ENCODE measurements around the gene ZNF2. TPM values are rescaled to one million over a fixed set of nuclear protein-coding genes. Genes with fewer than 3 reads are reported as not detected.

ZNF2 gene
- total and polyA plus RNA-seq, 2 of the 13 experiments (the other 11 are each of a cell fraction or from before 2014, with no cell fraction given), result 4.3 to 6.1 TPM

DNA sequence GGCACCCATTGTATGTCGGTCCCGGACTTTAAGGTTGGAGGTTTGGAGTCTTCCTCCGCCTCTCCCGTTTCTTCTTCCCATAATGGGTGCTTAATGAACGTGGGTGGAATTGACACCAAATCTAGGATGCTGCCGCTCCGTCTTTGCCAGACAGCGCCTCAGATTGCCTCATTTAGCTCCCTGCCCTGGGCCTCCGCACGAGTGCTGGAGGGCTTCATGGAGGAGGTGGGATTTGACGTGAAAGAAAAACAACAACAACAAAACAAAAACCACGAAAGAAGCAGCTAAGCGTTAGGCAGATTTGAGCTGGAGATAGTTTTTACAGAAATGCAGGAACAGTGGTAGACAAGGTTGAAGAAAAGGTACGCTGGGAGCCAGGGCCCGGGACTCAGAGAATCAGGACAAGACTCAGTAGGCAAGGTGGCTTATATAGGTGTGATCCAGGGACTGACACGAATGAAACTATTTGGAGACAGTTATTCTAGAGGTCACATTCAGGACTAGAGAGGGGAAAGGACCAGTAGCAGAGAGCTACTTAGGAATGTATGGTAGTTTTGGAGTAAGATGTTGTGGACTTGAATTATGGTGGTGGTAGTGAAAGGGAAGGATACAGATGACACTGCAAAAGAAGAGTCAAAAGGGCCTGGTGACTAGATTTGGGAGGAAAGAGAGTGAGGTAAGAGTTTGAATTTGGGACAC is 605 bp downstream of the ZNF2 start (continued):
- TF ChIP-seq, protein P1, sequence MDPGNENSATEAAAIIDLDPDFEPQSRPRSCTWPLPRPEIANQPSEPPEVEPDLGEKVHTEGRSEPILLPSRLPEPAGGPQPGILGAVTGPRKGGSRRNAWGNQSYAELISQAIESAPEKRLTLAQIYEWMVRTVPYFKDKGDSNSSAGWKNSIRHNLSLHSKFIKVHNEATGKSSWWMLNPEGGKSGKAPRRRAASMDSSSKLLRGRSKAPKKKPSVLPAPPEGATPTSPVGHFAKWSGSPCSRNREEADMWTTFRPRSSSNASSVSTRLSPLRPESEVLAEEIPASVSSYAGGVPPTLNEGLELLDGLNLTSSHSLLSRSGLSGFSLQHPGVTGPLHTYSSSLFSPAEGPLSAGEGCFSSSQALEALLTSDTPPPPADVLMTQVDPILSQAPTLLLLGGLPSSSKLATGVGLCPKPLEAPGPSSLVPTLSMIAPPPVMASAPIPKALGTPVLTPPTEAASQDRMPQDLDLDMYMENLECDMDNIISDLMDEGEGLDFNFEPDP (CRISPR knock-in tag; conservative IDR thresholded peaks at IDR 0.05), result no peak
- TF ChIP-seq, protein P2, sequence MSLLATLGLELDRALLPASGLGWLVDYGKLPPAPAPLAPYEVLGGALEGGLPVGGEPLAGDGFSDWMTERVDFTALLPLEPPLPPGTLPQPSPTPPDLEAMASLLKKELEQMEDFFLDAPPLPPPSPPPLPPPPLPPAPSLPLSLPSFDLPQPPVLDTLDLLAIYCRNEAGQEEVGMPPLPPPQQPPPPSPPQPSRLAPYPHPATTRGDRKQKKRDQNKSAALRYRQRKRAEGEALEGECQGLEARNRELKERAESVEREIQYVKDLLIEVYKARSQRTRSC (CRISPR knock-in tag; IDR thresholded peaks at IDR 0.05; ENCODE audit: low read depth), result no peak
- TF ChIP-seq ELF4 (CRISPR knock-in tag; IDR thresholded peaks at IDR 0.05; ENCODE audit: borderline replicate concordance) (no peak), ZNF816 (CRISPR knock-in tag; IDR thresholded peaks at IDR 0.05; ENCODE audit: borderline replicate concordance) (no peak), ARNTL (CRISPR knock-in tag; IDR thresholded peaks at IDR 0.05) (no peak), TCF7L2 (IDR thresholded peaks at IDR 0.05; ENCODE audit: low read depth, low read length) (no peak), ZNF460 (CRISPR knock-in tag; IDR thresholded peaks at IDR 0.05; ENCODE audit: borderline replicate concordance) (no peak), PITX1 (CRISPR knock-in tag; IDR thresholded peaks at IDR 0.05) (no peak), PTBP1 (IDR thresholded peaks at IDR 0.05; ENCODE audit: low read depth, low read length, poor library complexity, severe bottlenecking) (no peak), REL (CRISPR knock-in tag; conservative IDR thresholded peaks at IDR 0.05) (0 out of 2 replicates have a peak, but pooled peaks have one; percentile 6), KDM1A (CRISPR knock-in tag; IDR thresholded peaks at IDR 0.05) (peak; percentile 85), ZFP36 (IDR thresholded peaks at IDR 0.05; ENCODE audit: borderline replicate concordance, low read depth, low read length, partially characterized antibody) (peak; percentile 98), ZSCAN12 (CRISPR knock-in tag; IDR thresholded peaks at IDR 0.05) (no peak), MATR3 (CRISPR knock-in tag; IDR thresholded peaks at IDR 0.05) (no peak)
- TF ChIP-seq, protein P3, sequence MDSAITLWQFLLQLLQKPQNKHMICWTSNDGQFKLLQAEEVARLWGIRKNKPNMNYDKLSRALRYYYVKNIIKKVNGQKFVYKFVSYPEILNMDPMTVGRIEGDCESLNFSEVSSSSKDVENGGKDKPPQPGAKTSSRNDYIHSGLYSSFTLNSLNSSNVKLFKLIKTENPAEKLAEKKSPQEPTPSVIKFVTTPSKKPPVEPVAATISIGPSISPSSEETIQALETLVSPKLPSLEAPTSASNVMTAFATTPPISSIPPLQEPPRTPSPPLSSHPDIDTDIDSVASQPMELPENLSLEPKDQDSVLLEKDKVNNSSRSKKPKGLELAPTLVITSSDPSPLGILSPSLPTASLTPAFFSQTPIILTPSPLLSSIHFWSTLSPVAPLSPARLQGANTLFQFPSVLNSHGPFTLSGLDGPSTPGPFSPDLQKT (CRISPR knock-in tag; IDR thresholded peaks at IDR 0.05; ENCODE audit: borderline replicate concordance), result 0 out of 2 replicates have a peak, but pooled peaks have one; percentile 8
- TF ChIP-seq, protein P4, sequence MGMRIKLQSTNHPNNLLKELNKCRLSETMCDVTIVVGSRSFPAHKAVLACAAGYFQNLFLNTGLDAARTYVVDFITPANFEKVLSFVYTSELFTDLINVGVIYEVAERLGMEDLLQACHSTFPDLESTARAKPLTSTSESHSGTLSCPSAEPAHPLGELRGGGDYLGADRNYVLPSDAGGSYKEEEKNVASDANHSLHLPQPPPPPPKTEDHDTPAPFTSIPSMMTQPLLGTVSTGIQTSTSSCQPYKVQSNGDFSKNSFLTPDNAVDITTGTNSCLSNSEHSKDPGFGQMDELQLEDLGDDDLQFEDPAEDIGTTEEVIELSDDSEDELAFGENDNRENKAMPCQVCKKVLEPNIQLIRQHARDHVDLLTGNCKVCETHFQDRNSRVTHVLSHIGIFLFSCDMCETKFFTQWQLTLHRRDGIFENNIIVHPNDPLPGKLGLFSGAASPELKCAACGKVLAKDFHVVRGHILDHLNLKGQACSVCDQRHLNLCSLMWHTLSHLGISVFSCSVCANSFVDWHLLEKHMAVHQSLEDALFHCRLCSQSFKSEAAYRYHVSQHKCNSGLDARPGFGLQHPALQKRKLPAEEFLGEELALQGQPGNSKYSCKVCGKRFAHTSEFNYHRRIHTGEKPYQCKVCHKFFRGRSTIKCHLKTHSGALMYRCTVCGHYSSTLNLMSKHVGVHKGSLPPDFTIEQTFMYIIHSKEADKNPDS (CRISPR knock-in tag; IDR thresholded peaks at IDR 0.05), result no peak
- TF ChIP-seq, protein P5, sequence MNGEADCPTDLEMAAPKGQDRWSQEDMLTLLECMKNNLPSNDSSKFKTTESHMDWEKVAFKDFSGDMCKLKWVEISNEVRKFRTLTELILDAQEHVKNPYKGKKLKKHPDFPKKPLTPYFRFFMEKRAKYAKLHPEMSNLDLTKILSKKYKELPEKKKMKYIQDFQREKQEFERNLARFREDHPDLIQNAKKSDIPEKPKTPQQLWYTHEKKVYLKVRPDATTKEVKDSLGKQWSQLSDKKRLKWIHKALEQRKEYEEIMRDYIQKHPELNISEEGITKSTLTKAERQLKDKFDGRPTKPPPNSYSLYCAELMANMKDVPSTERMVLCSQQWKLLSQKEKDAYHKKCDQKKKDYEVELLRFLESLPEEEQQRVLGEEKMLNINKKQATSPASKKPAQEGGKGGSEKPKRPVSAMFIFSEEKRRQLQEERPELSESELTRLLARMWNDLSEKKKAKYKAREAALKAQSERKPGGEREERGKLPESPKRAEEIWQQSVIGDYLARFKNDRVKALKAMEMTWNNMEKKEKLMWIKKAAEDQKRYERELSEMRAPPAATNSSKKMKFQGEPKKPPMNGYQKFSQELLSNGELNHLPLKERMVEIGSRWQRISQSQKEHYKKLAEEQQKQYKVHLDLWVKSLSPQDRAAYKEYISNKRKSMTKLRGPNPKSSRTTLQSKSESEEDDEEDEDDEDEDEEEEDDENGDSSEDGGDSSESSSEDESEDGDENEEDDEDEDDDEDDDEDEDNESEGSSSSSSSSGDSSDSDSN (CRISPR knock-in tag; IDR thresholded peaks at IDR 0.05), result no peak
- TF ChIP-seq, protein P6, sequence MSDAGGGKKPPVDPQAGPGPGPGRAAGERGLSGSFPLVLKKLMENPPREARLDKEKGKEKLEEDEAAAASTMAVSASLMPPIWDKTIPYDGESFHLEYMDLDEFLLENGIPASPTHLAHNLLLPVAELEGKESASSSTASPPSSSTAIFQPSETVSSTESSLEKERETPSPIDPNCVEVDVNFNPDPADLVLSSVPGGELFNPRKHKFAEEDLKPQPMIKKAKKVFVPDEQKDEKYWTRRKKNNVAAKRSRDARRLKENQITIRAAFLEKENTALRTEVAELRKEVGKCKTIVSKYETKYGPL (CRISPR knock-in tag; IDR thresholded peaks at IDR 0.05), result no peak
- TF ChIP-seq, protein P7, sequence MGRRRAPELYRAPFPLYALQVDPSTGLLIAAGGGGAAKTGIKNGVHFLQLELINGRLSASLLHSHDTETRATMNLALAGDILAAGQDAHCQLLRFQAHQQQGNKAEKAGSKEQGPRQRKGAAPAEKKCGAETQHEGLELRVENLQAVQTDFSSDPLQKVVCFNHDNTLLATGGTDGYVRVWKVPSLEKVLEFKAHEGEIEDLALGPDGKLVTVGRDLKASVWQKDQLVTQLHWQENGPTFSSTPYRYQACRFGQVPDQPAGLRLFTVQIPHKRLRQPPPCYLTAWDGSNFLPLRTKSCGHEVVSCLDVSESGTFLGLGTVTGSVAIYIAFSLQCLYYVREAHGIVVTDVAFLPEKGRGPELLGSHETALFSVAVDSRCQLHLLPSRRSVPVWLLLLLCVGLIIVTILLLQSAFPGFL (CRISPR knock-in tag; IDR thresholded peaks at IDR 0.05), result no peak

Measured in HepG2 (cell line).